GM19452 (cell line): ENCODE measurements around the gene ZG16B.

Source experiments
- ATAC-seq: cut with Tn5 transposase; IDR thresholded peaks from one replicate; pipeline ENCODE4 v1.9.1; 2021; ENCODE audit not compliant: unreplicated experiment

The ZG16B gene

GRCh38 chr16:2865651-2866050, 35.5 kb downstream of the ZG16B start:
- no peak for ATAC-seq

GRCh38 chr16:2866431-2866830, 36.3 kb downstream of the ZG16B start:
- ATAC-seq: no peak

GRCh38 chr16:2867661-2867986, 37.5 kb downstream of the ZG16B start:
- ATAC-seq: no peak

GRCh38 chr16:2867987-2868789, 38.1 kb downstream of the ZG16B start:
- ATAC-seq: peak; percentile 91

GRCh38 chr16:2871926-2872325, 41.8 kb downstream of the ZG16B start:
- ATAC-seq: no peak

GRCh38 chr16:2874032-2874911, 44.2 kb downstream of the ZG16B start:
- no peak for ATAC-seq

- ATAC-seq: peak; percentile 60
Measured at GRCh38 chr16:2874912-2875362, 44.8 kb downstream of the ZG16B start.

GRCh38 chr16:2879854-2880508, 49.9 kb downstream of the ZG16B start:
- no peak for ATAC-seq
